Retinal pigment epithelial cell (primary cell): ENCODE results near the gene SCUBE1.

ENCODE experiments used
- DNase-seq: peaks from one replicate; pipeline ENCODE4 v3.0.0-alpha.2; 2010; ENCODE audit warnings: low read depth
- H3K4me3 ChIP-seq: 2 replicates; pipeline ENCODE4 v1.5.1; 2011; ENCODE audit warnings: mild to moderate bottlenecking, low read length, control low read depth, moderate library complexity
- CTCF ChIP-seq: conservative IDR thresholded peaks from 2 replicates; pipeline ENCODE4 v1.5.1; 2011; ENCODE audit warnings: low read depth, low read length, control low read depth, inconsistent platforms

SCUBE1 gene

GRCh38 chr22:43201486-43202219, 141.5 kb downstream of the SCUBE1 start:
- TF ChIP-seq CTCF, result no peak
- no peak overlapping the region for H3K4me3 ChIP-seq

GRCh38 chr22:43200555-43200954, 142.6 kb downstream of the SCUBE1 start:
- TF ChIP-seq CTCF, result no peak
- H3K4me3 ChIP-seq, result no peak overlapping the region
- DNase-seq, result no peak

More at GRCh38 chr22:43201486-43202219, 141.5 kb downstream of the SCUBE1 start:
- DNase-seq, result no peak

GRCh38 chr22:43200031-43200430, 143.1 kb downstream of the SCUBE1 start:
- no peak overlapping the region for H3K4me3 ChIP-seq
- TF ChIP-seq CTCF, result no peak
- no peak for DNase-seq

- DNase-seq, result no peak
- no peak overlapping the region for H3K4me3 ChIP-seq
- TF ChIP-seq CTCF, result no peak
These were observed 143.6 kb downstream of the SCUBE1 start for GRCh38 chr22:43199541-43199940.

- no peak for TF ChIP-seq CTCF
- no peak for DNase-seq
- no peak overlapping the region for H3K4me3 ChIP-seq
These were observed 144.2 kb downstream of the SCUBE1 start for GRCh38 chr22:43198936-43199335.

GRCh38 chr22:43198126-43198525, 145.0 kb downstream of the SCUBE1 start:
- TF ChIP-seq CTCF, result no peak
- DNase-seq, result no peak
- no peak overlapping the region for H3K4me3 ChIP-seq

- no peak for DNase-seq
- no peak for TF ChIP-seq CTCF
- H3K4me3 ChIP-seq, result no peak overlapping the region
These were observed 145.8 kb downstream of the SCUBE1 start for GRCh38 chr22:43197271-43197941.
